ENCODE data around the gene SYNPO2. TPM values are rescaled to one million over a fixed set of nuclear protein-coding genes. Genes with fewer than 3 reads are reported as not detected.

The SYNPO2 gene
- total and polyA plus RNA-seq, 2 of the 13 experiments (the other 11 are each of a cell fraction or from before 2014, with no cell fraction given), result not detected

- no peak for DNase-seq (ENCODE audit: low spot score)
- Histone ChIP-seq H3K4me1 (ENCODE audit: insufficient read depth, low read length) (no peaks in the 10 kb centered on the region), H3K9me3 (ENCODE audit: low read length) (no peaks in the 10 kb centered on the region), H3K36me3 (replicated peaks in 1 of 2; ENCODE audit: control insufficient read depth in 1 of 2, insufficient read depth in 2 of 2, low read length in 2 of 2) (no peaks in the 10 kb centered on the region), H3K27ac (ENCODE audit: extremely low read length, insufficient read depth, low read length) (no peak overlapping the region), H3K4me3 (replicated peaks in 1 of 3; ENCODE audit: insufficient read depth in 1 of 3, low read depth in 2 of 3, low read length in 3 of 3) (no peak overlapping the region), H2AFZ (ENCODE audit: low read length) (no peak overlapping the region), H3K9ac (ENCODE audit: insufficient read depth, low read depth, low read length) (no peak overlapping the region), H3K79me2 (ENCODE audit: insufficient read depth, low read length) (no peaks in the 10 kb centered on the region), H4K20me1 (ENCODE audit: insufficient read depth, low read length) (no peaks in the 10 kb centered on the region), H3K4me2 (ENCODE audit: low read depth, low read length) (no peak overlapping the region), H3K27me3 (ENCODE audit: control insufficient read depth in 1 of 2, insufficient read depth in 2 of 2, low read length in 2 of 2) (no peaks in the 10 kb centered on the region)
- intact Hi-C loops (cut with micrococcal nuclease; ENCODE audit: unreplicated experiment), result no loop called here
- CTCF ChIA-PET (ENCODE audit: low intra/inter-chr PET ratio, low total read pairs), result no interaction called here
- in situ Hi-C loops (cut with HindIII; ENCODE audit: extremely low pct_ligation_motif_present, low pct_unique_long_range_greater_than_20kb), result loop anchor here (25.0 kb wide), 2 partner anchors 513 to 663 kb away; partner anchors contain the start of gene PDE5A
- ATAC-seq, result no peak
- 0% methylated on average over 2 of the region's 2 CpGs for WGBS (ENCODE audit: low lambda C conversion rate)
- TF ChIP-seq ZNF207 (IDR thresholded peaks at IDR 0.05; ENCODE audit: borderline replicate concordance) (no peak), ZBTB14 (CRISPR knock-in tag; IDR thresholded peaks at IDR 0.05) (no peak), KLF15 (CRISPR knock-in tag; IDR thresholded peaks at IDR 0.05; ENCODE audit: borderline replicate concordance) (no peak), TCF12 (IDR thresholded peaks at IDR 0.05) (no peak), TCF12 (CRISPR knock-in tag; IDR thresholded peaks at IDR 0.05) (no peak), ZNF432 (CRISPR knock-in tag; IDR thresholded peaks at IDR 0.05; ENCODE audit: borderline replicate concordance) (no peak), KLF11 (CRISPR knock-in tag; IDR thresholded peaks at IDR 0.05) (no peak), BORCS8-MEF2B (CRISPR knock-in tag; IDR thresholded peaks at IDR 0.05) (no peak), ZBTB20 (CRISPR knock-in tag; IDR thresholded peaks at IDR 0.05; ENCODE audit: borderline replicate concordance, low read depth) (no peak)
- POLR2A ChIA-PET, result no interaction called here
- FAIRE-seq, result no peak
- BruUV-seq (replicated peaks), result no TSS peak
Observed at GRCh38 chr4:118974758-118975157, 86.1 kb downstream of the SYNPO2 start.

Measured in HepG2 (cell line).